ENCODE results near the gene CD46. TPM values are rescaled to one million over a fixed set of nuclear protein-coding genes. Genes with fewer than 3 reads are reported as not detected.

The CD46 gene
- total and polyA plus RNA-seq, 9 donors: 78.8 to 165 (median 121) TPM

GRCh38 chr1:207813946-207814345, 62.1 kb downstream of the CD46 start:
- Histone ChIP-seq H3K27me3 (no peaks in the 10 kb centered on the region), H3K27ac (peak overlapping the region in 1 of 2 donors; percentile 19), H3K9me3 (no peaks in the 10 kb centered on the region), H3K4me3 (no peak overlapping the region), H3K4me1 (ENCODE audit: insufficient read depth) (peaks cover 47% of the 10 kb centered on the region), H3K36me3 (no peaks in the 10 kb centered on the region)
- WGBS, 3 donors: 54 to 72% (median 54%) methylated on average over 3 of the region's 3 CpGs
- TF ChIP-seq CTCF (IDR thresholded peaks at IDR 0.05): no peak
- no peak for TF ChIP-seq POLR2A (IDR thresholded peaks at IDR 0.05)
- no peak for TF ChIP-seq EP300 (IDR thresholded peaks at IDR 0.05)
- DNase-seq: no peak
- intact Hi-C loops (cut with DNase I): no loop called here

GRCh38 chr1:207814469-207814868, 62.6 kb downstream of the CD46 start:
- Histone ChIP-seq H3K4me3 (no peak overlapping the region), H3K4me1 (ENCODE audit: insufficient read depth) (peaks cover 48% of the 10 kb centered on the region), H3K36me3 (no peaks in the 10 kb centered on the region), H3K9me3 (no peaks in the 10 kb centered on the region), H3K27ac (peak overlapping the region in 1 of 2 donors; percentile 19), H3K27me3 (no peaks in the 10 kb centered on the region)
- DNase-seq: no peak
- no peak for TF ChIP-seq EP300 (IDR thresholded peaks at IDR 0.05)
- no peak for TF ChIP-seq CTCF (IDR thresholded peaks at IDR 0.05)
- TF ChIP-seq POLR2A (IDR thresholded peaks at IDR 0.05): no peak
- WGBS, 3 donors: 33 to 42% (median 39%) methylated on average over 4 of the region's 4 CpGs
- intact Hi-C loops (cut with DNase I): no loop called here

- Histone ChIP-seq H3K9me3 (no peaks in the 10 kb centered on the region), H3K36me3 (no peaks in the 10 kb centered on the region), H3K4me1 (ENCODE audit: insufficient read depth) (peaks cover 48% of the 10 kb centered on the region), H3K27ac (no peak overlapping the region), H3K27me3 (no peaks in the 10 kb centered on the region), H3K4me3 (no peak overlapping the region)
- TF ChIP-seq POLR2A (IDR thresholded peaks at IDR 0.05): no peak
- no peak for TF ChIP-seq CTCF (IDR thresholded peaks at IDR 0.05)
- TF ChIP-seq EP300 (IDR thresholded peaks at IDR 0.05): no peak
- WGBS, 3 donors: 49 to 60% (median 53%) methylated on average over 8 of the region's 8 CpGs
- intact Hi-C loops (cut with DNase I): no loop called here
- DNase-seq: no peak
Observed at GRCh38 chr1:207815466-207815865, 63.6 kb downstream of the CD46 start.

GRCh38 chr1:207815913-207816291, 64.0 kb downstream of the CD46 start:
- DNase-seq: no peak
- H3K9me3 ChIP-seq: no peaks in the 10 kb centered on the region
- H3K4me3 ChIP-seq: no peak overlapping the region
- 70 to 93% (median 84%) methylated on average over 2 of the region's 2 CpGs for WGBS, 3 donors
- no peaks in the 10 kb centered on the region for H3K36me3 ChIP-seq
- no peaks in the 10 kb centered on the region for H3K27me3 ChIP-seq
- TF ChIP-seq CTCF (IDR thresholded peaks at IDR 0.05): no peak
- TF ChIP-seq POLR2A (IDR thresholded peaks at IDR 0.05): no peak
- no peak for TF ChIP-seq EP300 (IDR thresholded peaks at IDR 0.05)
- H3K4me1 ChIP-seq (ENCODE audit: insufficient read depth): peaks cover 51% of the 10 kb centered on the region
- no peak overlapping the region for H3K27ac ChIP-seq
- intact Hi-C loops (cut with DNase I): no loop called here

All from ovary (tissue), 9 donors.